ENCODE measurements around the gene KLHL1. TPM values are rescaled to one million over a fixed set of nuclear protein-coding genes. Genes with fewer than 3 reads are reported as not detected.

The KLHL1 gene
- total RNA-seq, 8 experiments from 2014 or later, result 0.17 to 14.5 (median 7.5) TPM; not detected in 1

GRCh38 chr13:69690999-69691398 is 417.3 kb downstream of the KLHL1 start:
- peaks cover 0 to 5% of the 10 kb centered on the region in 2 donors for H3K4me1 ChIP-seq (replicated peaks in 1 of 2)
- no peak overlapping the region for H3K4me3 ChIP-seq
- H3K27ac ChIP-seq, result no peak overlapping the region
- WGBS, 10 experiments, result 0 to 71% (median 40%) methylated on average over 1 to 3 of the region's 3 CpGs; no CpG with 5 or more reads in 1 of the 10 experiments
- in situ Hi-C loops (cut with MboI; ENCODE audit: low pct_unique_long_range_greater_than_20kb in 2 of 9, low sequenced_read_pairs in 9 of 9, unreplicated experiment in 9 of 9), result no loop called here
- ATAC-seq (replicated peaks in 6 of 8), result no peak

- in situ Hi-C loops (cut with MboI; ENCODE audit: low pct_unique_long_range_greater_than_20kb in 2 of 9, low sequenced_read_pairs in 9 of 9, unreplicated experiment in 9 of 9), result no loop called here
- ATAC-seq (replicated peaks in 6 of 8), result no peak
- H3K27ac ChIP-seq, result no peak overlapping the region
- 0 to 76% (median 46%) methylated on average over 2 to 3 of the region's 3 CpGs for WGBS, 10 experiments
- H3K4me3 ChIP-seq, result no peak overlapping the region
- H3K4me1 ChIP-seq (replicated peaks in 1 of 2), result peaks cover 0 to 8% of the 10 kb centered on the region in 2 donors
These were observed 424.1 kb downstream of the KLHL1 start for GRCh38 chr13:69683921-69684686.

GRCh38 chr13:69681722-69682121 is 426.5 kb downstream of the KLHL1 start:
- WGBS, 10 experiments, result 0 to 91% (median 53%) methylated on average over 2 to 3 of the region's 3 CpGs; no CpG with 5 or more reads in 2 of the 10 experiments
- ATAC-seq (replicated peaks in 6 of 8), result no peak
- in situ Hi-C loops (cut with MboI; ENCODE audit: low pct_unique_long_range_greater_than_20kb in 2 of 9, low sequenced_read_pairs in 9 of 9, unreplicated experiment in 9 of 9), result no loop called here
- Histone ChIP-seq H3K27ac (no peak overlapping the region), H3K4me3 (no peak overlapping the region), H3K4me1 (replicated peaks in 1 of 2) (peaks cover 0 to 3% of the 10 kb centered on the region in 2 donors)

GRCh38 chr13:69677343-69677742 is 430.9 kb downstream of the KLHL1 start:
- in situ Hi-C loops (cut with MboI; ENCODE audit: low pct_unique_long_range_greater_than_20kb in 2 of 9, low sequenced_read_pairs in 9 of 9, unreplicated experiment in 9 of 9), result no loop called here
- Histone ChIP-seq H3K4me1 (replicated peaks in 1 of 2) (no peaks in the 10 kb centered on the region), H3K4me3 (no peak overlapping the region), H3K27ac (no peak overlapping the region)
- ATAC-seq (replicated peaks in 6 of 8), result no peak
- 0 to 100% (median 88%) methylated on average over 1 to 3 of the region's 3 CpGs for WGBS, 10 experiments

- Histone ChIP-seq H3K4me1 (replicated peaks in 1 of 2) (no peaks in the 10 kb centered on the region), H3K4me3 (no peak overlapping the region), H3K27ac (no peak overlapping the region)
- in situ Hi-C loops (cut with MboI; ENCODE audit: low pct_unique_long_range_greater_than_20kb in 2 of 9, low sequenced_read_pairs in 9 of 9, unreplicated experiment in 9 of 9), result no loop called here
- ATAC-seq (replicated peaks in 6 of 8), result no peak
These were observed 432.0 kb downstream of the KLHL1 start for GRCh38 chr13:69676286-69676685.

- Histone ChIP-seq H3K4me3 (no peak overlapping the region), H3K4me1 (replicated peaks in 1 of 2) (no peaks in the 10 kb centered on the region), H3K27ac (no peak overlapping the region)
- in situ Hi-C loops (cut with MboI; ENCODE audit: low pct_unique_long_range_greater_than_20kb in 2 of 9, low sequenced_read_pairs in 9 of 9, unreplicated experiment in 9 of 9), result no loop called here
- no peak for ATAC-seq (replicated peaks in 6 of 8)
- WGBS, 10 experiments, result 10 to 95% (median 80%) methylated on average over 1 to 6 of the region's 6 CpGs; no CpG with 5 or more reads in 1 of the 10 experiments
These were observed 448.1 kb downstream of the KLHL1 start for GRCh38 chr13:69660155-69660554.

- in situ Hi-C loops (cut with MboI; ENCODE audit: low pct_unique_long_range_greater_than_20kb in 2 of 9, low sequenced_read_pairs in 9 of 9, unreplicated experiment in 9 of 9), result no loop called here
- H3K4me1 ChIP-seq (replicated peaks in 1 of 2), result no peaks in the 10 kb centered on the region
- no peak for ATAC-seq (replicated peaks in 6 of 8)
- H3K4me3 ChIP-seq, result no peak overlapping the region
- no peak overlapping the region for H3K27ac ChIP-seq
- WGBS, 10 experiments, result 0 to 100% (median 27%) methylated on average over 1 to 2 of the region's 2 CpGs; no CpG with 5 or more reads in 2 of the 10 experiments
These were observed 450.6 kb downstream of the KLHL1 start for GRCh38 chr13:69657676-69658075.

- H3K4me3 ChIP-seq, result no peak overlapping the region
- no peak overlapping the region for H3K27ac ChIP-seq
- WGBS, 10 experiments, result 0 to 100% (median 67%) methylated on average over 1 to 5 of the region's 5 CpGs; no CpG with 5 or more reads in 2 of the 10 experiments
- no peak for ATAC-seq (replicated peaks in 6 of 8)
- H3K4me1 ChIP-seq (replicated peaks in 1 of 2), result no peaks in the 10 kb centered on the region
- in situ Hi-C loops (cut with MboI; ENCODE audit: low pct_unique_long_range_greater_than_20kb in 2 of 9, low sequenced_read_pairs in 9 of 9, unreplicated experiment in 9 of 9), result no loop called here
These were observed 453.9 kb downstream of the KLHL1 start for GRCh38 chr13:69654392-69654791.

Other genes with a start within 250 kb of the KLHL1 start
- gene ATXN8OS, start 626 bp downstream of the KLHL1 start, total RNA-seq, result under 1 TPM in 6 of 8 experiments, not detected in 2; 0.25 to 0.82 (median 0.40) TPM